Measurements from ENCODE around the gene RAD23B.

Gene RAD23B

DNA sequence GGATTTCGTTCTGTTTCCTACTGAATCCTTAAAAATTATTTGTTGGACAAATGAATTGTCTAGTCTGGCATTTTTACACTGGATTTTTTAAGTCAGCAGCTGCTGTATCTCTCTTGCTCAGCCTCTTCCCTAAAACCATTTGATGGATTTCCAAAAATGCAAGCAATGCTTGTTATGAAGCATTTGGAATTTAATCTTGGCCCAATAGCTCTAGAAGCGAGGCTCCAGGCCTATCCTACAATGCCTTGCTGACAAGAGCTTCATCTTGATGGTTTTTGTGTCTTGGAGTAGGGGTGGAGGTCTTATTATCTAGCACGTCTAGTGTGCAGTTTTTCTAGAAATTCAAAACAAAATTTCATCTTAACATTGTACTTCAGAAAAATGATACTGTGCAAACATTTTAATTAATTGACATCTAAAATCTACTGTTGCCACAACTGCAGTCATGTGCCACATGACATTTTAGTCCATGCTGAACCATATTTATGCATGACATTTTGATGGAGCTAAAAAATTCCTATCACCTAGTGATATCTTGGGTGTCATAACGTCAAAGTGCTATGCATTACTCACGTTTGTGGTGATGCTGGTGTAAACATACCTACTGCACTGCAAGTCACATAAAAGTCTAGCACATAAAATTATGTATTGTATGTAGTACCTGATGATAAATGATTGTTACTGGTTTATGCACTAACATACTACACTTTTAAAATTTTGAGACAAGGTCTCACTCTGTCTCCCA is 5.9 kb upstream of the RAD23B start:
- no peak for DNase-seq (ENCODE audit: extremely low read depth, insufficient read length)
- Histone ChIP-seq H3K27me3 (replicated peaks; ENCODE audit: control insufficient read depth, insufficient read depth, low read length) (no peaks in the 10 kb centered on the region), H3K36me3 (ENCODE audit: control insufficient read depth, insufficient read depth, low read length) (no peaks in the 10 kb centered on the region), H3K4me3 (replicated peaks; ENCODE audit: low read depth, low read length) (no peak overlapping the region)
- TF ChIP-seq, protein P1, sequence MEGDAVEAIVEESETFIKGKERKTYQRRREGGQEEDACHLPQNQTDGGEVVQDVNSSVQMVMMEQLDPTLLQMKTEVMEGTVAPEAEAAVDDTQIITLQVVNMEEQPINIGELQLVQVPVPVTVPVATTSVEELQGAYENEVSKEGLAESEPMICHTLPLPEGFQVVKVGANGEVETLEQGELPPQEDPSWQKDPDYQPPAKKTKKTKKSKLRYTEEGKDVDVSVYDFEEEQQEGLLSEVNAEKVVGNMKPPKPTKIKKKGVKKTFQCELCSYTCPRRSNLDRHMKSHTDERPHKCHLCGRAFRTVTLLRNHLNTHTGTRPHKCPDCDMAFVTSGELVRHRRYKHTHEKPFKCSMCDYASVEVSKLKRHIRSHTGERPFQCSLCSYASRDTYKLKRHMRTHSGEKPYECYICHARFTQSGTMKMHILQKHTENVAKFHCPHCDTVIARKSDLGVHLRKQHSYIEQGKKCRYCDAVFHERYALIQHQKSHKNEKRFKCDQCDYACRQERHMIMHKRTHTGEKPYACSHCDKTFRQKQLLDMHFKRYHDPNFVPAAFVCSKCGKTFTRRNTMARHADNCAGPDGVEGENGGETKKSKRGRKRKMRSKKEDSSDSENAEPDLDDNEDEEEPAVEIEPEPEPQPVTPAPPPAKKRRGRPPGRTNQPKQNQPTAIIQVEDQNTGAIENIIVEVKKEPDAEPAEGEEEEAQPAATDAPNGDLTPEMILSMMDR (IDR thresholded peaks at IDR 0.05; ENCODE audit: insufficient read depth, low read length, poor library complexity, severe bottlenecking) = no peak

DNA sequence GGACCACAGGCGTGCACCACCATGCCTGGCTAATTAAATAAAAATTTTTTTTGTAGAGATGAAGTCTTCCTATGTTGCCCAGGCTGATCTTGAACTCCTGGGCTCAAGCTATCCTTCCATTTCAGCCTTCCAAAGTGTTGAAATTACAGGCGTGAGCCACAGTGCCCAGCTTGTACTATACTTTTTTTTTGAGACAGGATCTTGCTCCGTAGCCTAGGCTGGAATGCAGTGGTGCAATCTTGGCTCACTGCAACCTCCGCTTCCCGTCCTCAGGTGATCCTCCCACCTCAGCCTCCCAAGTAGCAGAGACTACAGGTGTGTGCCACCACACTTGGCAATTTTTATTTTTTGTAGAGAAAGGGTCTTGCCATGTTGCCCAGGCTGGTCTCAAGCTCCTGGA is 5.3 kb upstream of the RAD23B start:
- TF ChIP-seq, protein P1 (IDR thresholded peaks at IDR 0.05; ENCODE audit: insufficient read depth, low read length, poor library complexity, severe bottlenecking) = no peak
- Histone ChIP-seq H3K36me3 (ENCODE audit: control insufficient read depth, insufficient read depth, low read length) (no peaks in the 10 kb centered on the region), H3K4me3 (replicated peaks; ENCODE audit: low read depth, low read length) (no peak overlapping the region), H3K27me3 (replicated peaks; ENCODE audit: control insufficient read depth, insufficient read depth, low read length) (no peaks in the 10 kb centered on the region)
- no peak for DNase-seq (ENCODE audit: extremely low read depth, insufficient read length)

DNA sequence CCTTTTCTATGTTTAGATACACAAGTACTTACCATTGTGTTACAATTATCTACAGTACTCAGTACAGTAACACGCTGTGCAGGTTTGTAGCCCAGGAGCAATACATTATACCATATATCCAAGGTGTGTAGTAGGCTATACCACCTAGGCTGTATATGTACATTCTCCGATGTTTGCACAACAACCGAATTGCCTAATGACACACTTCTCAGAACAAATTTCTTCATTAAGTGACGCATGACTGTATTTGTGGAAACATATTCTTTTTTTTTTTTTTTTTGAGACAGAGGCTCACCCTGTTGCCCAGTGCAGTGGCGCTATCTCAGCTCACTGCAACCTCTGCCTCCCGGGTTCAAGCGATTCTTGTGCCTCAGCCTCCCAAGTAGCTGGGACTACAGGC is 4.0 kb upstream of the RAD23B start:
- Histone ChIP-seq H3K36me3 (ENCODE audit: control insufficient read depth, insufficient read depth, low read length) (no peaks in the 10 kb centered on the region), H3K4me3 (replicated peaks; ENCODE audit: low read depth, low read length) (no peak overlapping the region), H3K27me3 (replicated peaks; ENCODE audit: control insufficient read depth, insufficient read depth, low read length) (no peaks in the 10 kb centered on the region)
- TF ChIP-seq, protein P1 (IDR thresholded peaks at IDR 0.05; ENCODE audit: insufficient read depth, low read length, poor library complexity, severe bottlenecking) = no peak
- no peak for DNase-seq (ENCODE audit: extremely low read depth, insufficient read length)

DNA sequence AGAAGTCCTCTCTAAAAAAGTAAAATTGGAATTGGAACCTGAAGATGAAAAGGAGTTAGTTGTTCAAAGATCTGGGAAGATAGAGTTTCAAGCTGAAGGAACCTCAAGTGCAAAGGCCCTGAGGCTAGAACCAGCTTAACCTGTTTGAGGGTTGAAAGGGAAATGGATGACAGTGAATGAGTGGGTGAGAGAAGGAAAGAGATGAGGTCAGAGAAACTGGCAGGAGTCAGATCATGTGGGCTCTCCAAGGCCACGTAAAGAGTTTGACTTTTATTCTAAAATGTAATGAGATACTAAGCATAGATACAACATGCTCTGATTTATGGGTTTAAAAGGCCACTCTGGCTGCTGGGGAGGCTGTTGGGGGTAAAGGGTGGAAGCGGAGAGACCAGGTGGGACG is 2.5 kb upstream of the RAD23B start:
- DNase-seq (ENCODE audit: extremely low read depth, insufficient read length) = no peak
- no peaks in the 10 kb centered on the region for H3K36me3 ChIP-seq (ENCODE audit: control insufficient read depth, insufficient read depth, low read length)
- H3K4me3 ChIP-seq (replicated peaks; ENCODE audit: low read depth, low read length) = no peak overlapping the region
- no peaks in the 10 kb centered on the region for H3K27me3 ChIP-seq (replicated peaks; ENCODE audit: control insufficient read depth, insufficient read depth, low read length)
- TF ChIP-seq, protein P1 (IDR thresholded peaks at IDR 0.05; ENCODE audit: insufficient read depth, low read length, poor library complexity, severe bottlenecking) = no peak

DNA sequence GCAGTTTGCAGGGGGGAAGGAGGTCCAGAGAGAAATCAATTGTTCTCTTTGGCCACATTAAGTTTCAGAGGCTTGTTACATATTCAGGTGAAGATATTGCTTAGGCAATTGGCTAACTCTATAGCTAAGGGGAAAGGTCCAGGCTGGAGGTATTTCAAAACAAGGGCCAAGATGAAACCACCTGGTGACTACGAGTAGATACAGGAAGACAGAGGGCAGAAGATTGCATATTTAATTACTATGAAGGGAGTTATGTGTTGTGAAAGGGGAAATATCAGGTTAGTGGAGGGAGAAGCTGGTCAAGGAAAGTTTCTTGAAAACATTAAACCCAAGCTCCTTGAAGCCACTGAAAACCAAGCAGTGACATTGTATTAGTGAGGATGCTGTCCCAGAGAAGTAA is 1.9 kb upstream of the RAD23B start:
- DNase-seq (ENCODE audit: extremely low read depth, insufficient read length) = no peak
- H3K36me3 ChIP-seq (ENCODE audit: control insufficient read depth, insufficient read depth, low read length) = no peaks in the 10 kb centered on the region; the same call in 1 of the 2 replicates
- TF ChIP-seq, protein P1 (IDR thresholded peaks at IDR 0.05; ENCODE audit: insufficient read depth, low read length, poor library complexity, severe bottlenecking) = no peak
- no peaks in the 10 kb centered on the region for H3K27me3 ChIP-seq (replicated peaks; ENCODE audit: control insufficient read depth, insufficient read depth, low read length)
- H3K4me3 ChIP-seq (replicated peaks; ENCODE audit: low read depth, low read length) = no peak overlapping the region

Data from GM06990 (cell line).